NCI-H526 treated with DMSO at 0.1 percent for 48 hours (cell line): Measurements from ENCODE around the gene RASSF7.
"Not testable (repeated sequence)": the region's sequence is repeated elsewhere in the genome, so short reads cannot be mapped to it uniquely, and the experiment has no call there.

ENCODE experiments used
- DNase-seq: peaks from one replicate; lab custom pipeline; 2025; lab: John Stamatoyannopoulos, UW

Gene RASSF7, protein sequence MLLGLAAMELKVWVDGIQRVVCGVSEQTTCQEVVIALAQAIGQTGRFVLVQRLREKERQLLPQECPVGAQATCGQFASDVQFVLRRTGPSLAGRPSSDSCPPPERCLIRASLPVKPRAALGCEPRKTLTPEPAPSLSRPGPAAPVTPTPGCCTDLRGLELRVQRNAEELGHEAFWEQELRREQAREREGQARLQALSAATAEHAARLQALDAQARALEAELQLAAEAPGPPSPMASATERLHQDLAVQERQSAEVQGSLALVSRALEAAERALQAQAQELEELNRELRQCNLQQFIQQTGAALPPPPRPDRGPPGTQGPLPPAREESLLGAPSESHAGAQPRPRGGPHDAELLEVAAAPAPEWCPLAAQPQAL

DNA sequence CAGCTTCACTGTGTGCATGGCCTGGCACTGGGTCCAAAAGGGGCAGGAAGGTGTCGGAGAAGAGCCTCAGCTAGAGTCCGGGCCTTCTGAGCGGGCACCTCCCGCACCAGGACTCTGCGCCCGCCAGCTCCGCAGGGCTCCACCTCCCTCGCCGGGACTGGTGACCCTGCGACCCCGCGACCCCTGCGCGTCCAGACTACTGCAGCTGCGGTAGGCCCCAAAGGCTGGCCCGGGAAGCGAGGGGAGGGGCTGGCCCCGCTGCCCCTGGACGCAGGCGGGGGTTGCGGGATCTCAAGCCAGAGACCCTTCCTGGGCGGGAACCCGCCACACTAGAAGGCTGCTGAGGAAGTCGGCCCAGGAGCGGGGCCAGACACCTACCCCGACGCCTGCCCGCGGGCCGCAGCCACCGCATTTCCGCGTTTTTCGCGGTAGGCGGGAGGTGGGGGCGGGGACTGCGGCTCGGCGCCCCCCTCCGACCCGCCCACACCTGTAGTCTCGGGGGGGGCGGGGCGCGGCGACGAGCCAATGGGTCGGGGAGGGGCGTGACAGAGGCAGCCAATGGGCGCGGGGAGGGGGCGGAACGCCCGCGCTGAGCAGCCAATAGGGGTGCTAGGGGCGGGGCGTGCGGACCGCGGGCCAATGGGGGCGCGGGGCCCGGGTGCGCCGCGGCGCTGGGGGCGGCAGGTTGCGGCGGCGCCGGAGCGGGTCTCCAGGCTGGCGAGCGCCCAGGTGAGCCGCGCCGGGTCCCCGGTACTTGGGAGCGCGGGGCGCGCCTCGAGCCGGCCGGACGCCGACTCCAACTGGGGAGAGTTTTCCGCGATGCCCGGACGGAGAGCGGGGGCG is at the start of gene RASSF7, which contains the start of gene LMNTD2:
RASSF7 (plus strand) TSS at position 666 of the 843 bp plus-strand sequence. CDS start 799 bp downstream, outside the sequence.
LMNTD2 (minus strand) TSS at position 434 of the 843 bp plus-strand sequence; CDS start at position 412, 22 bp downstream.
- DNase-seq, result peak; percentile 89

DNA sequence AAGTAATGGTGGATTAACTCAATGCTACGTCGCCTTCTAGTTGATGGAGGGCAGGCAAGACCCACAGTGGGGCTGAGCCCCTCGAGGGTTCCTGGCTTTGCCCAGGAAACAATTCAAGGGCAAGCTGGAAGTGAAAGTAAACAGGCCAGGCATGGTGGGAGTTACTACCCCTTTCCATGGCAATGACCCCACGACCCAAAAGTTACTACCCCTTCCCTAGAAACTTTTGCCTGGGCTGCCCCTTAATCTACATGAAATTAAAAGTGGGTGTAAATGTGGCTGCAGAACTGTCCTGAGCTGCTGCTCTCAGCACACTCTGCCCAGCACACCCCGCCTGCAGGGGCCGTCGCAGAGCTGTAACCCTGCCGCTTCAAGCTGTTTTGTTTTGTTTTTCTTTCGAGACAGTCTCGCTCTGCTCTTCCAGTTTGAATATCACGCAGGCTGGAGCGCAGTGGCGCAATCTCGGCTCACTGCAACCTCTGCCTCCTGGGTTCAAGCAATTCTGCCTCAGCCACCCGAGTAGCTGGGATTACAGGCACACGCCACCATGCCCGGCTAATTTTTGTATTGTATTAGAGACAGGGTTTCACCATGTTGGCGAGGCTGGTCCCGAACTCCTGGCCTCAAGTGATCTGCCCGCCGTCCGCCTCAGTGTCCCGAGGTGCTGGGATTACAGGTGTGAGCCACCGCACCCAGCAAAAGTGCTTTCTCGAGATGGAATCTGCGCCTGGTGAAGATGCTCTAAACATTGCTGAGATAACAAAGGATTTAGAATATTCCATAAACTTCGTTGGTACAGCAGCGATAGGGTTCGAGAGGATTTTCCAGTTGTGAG is 47.8 kb upstream of the RASSF7 start:
- DNase-seq, result no peak

DNA sequence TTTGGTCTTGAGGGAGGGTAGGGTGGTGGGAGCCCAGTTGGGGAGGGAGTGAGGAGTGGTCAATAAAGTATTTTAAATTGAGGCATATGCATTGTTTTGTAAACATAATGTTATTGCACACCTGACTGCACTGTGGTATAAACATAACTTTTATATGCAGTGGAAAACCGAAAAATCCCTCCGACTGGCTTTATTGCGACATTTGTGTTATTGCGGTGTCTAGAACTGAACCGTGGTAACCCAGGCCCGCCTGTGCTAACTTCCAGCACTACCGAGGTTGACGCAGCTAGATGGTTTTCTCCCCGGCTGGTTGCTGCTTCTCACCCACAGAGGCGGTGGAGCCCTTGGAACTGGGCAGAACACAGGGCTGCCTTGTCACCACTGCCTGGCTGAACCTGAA is 46.2 kb upstream of the RASSF7 start:
- DNase-seq, result no peak

DNA sequence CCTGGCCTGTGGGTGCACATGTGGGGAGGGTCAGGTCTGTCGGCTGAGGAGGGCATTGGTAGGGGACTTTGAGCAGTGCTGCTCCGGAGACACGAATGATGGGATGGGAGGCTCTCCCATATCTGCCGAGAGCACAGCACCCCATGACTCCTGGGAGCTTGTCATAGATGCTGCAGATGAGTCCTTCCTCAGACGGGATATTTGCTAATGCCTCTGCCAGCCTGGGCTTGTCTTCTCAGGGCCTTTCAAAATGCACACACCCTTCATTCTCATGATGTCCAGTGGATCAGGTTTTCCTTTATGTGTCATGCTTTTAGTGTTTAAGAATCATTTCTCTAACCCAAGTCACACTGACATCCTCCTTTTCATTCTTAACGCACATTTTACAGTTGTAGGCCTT is 45.6 kb upstream of the RASSF7 start:
- DNase-seq, result no peak

DNA sequence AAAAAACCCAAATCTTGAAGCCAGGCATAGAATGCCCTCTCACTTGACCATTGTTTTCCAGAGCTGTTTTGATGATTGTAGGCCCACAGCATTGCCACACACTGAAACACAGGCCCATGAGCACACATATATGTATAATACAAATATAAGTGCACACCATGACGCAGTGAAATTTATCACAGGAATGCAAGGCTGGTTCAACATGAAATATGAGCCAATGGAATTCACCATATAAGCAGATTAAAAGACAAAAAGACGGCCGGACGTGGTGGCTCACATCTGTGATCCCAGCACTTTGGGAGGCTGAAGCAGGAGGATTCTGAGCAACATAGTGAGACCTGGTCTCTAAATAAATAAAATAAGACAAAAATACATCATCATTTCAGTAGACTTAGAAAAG is 44.4 kb upstream of the RASSF7 start:
- DNase-seq, result no peak

DNA sequence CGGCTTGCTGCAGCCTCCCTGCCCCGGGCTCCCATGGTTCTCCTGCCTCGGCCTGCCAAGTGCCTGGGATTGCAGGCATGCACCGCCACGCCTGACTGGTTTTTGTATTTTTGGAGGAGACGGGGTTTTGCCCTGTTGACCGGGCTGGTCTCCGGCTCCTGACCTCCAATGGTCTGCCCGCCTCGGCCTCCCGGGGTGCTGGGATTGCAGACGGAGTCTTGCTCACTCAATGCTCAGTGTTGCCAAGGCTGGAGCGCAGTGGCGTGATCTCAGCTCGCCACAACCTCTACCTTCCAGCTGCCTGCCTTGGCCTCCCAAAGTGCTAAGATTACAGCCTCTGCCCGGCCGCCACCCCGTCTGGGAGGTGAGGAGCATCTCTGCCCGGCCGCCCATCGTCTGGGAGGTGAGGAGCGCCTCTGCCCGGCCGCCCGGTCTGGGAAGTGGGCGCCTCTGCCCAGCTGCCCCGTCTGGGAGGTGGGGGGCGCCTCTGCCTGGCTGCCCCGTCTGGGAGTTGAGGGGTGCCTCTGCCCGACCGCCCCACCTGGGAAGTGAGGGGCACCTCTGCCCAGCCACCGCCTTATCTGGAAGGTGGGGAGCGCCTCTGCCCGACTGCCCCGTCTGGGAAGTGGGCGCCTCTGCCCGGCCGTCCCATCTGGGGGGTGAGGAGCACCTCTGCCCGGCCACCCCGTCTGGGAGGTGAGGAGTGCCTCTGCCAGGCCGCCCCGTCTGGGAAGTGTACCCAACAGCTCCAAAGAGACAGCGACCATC is 43.7 kb upstream of the RASSF7 start:
- not testable (repeated sequence) for DNase-seq

DNA sequence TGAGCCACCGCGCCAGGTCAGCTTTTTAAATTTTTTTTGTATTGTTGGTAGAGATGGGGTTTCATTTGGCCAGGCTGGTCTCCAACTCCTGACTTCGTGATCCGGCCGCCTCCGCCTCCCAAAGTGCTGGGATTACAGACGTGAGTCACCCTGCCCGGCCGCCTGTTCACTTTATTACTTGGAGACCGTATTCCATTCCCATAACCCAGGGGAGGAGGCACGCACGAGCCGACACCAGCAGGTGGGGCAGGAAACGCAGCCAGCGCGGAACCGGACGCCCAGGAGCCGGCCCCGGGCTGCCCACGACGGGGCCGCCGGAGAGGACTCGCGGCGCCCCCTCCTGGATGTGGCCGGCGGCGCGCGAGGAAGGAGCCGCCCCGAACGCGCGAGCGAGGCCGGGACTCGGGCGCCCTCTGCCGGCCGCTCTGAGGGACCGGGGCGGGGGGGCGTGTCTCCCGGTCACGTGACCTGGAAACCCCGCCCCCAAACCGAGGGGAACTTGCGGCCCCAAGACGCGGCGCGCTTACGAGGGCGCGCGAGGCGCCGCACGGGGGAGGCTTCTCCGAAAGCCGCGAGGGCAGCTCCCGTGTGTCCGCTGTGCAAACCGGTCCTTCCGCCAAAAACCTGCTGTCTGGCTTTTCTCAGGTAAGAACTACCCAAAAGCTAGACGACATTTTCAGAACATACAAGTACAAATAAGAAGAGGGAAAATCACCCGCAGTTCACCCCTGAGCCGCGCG is 42.1 kb upstream of the RASSF7 start:
- DNase-seq, result peak; percentile 80

DNA sequence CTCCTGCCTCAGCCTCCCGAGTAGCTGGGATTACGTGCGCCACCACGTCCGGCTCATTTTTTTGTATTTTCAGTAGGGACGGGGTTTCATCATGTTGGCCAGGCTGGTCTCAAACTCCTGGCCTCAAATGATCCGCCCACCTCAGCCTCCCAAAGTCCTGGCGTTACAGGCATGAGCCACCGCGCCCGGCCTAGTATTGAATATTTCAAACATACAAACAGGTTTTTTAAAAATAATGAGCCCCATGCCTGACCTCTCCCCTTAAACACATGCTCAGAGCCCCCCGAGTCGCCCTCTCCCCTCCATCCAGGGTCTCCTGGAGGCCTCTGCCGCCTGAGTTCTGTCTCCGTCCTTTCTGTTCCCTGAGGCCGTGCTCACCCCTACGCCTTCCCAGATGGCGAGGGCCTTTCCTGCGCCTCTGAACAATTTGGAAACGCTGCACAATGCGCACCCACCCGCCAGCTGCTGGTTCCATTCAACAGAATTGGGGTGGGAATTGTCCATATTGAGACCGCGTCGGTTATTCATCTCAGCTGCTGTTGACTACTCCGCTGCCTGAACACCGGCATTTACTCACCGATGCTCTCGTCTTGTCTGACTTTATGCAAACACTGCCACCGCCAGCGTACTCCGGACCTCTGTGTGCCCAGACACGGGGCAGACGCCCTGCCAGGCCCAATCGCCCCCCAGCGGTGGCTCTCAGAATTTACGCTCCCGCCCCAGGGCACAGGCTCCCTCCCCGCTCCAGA is 40.2 kb upstream of the RASSF7 start:
- no peak for DNase-seq

DNA sequence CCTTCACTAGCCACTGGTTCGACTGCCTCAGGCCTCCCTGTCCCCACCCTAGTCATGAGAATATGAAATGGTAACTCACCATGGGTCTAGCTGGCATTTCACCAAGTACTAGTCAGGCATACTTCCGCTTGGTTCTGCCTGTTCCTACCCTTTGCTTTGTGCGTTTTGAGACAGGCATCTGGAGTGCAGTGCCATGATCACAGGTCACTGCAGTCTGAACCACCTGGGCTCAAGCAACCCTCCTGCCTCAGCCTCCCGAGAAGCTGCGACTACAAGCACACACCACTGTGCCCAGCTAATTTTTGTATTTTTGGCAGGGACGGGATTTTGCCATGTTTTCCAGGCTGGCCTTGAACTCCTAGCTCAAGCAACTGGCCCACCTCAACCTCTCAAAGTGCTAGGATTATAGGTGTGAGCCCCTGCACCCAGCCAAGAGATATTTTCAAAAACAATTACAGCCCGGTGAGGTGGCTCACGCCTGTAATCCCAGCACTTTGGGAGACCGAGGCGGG is 39.5 kb upstream of the RASSF7 start:
- DNase-seq, result no peak

DNA sequence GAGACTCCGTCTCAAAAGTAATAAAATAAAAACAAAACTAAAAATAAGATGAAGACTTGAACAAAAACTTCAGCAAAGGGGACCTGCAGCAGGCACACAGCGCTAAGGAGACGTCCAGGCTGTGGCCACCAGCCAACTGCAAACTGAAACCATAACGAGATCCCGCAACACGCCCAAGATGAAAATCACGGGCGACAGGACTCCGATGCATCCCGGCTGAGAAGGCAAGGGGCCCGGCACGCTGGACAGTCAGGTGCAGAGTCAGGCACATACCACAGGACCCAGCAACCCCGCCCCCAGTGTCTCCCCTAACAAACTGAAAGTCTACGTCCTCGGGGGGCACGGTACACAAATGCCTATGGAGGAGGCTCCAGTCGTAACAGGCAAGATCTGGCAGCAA is 34.6 kb upstream of the RASSF7 start:
- no peak for DNase-seq

DNA sequence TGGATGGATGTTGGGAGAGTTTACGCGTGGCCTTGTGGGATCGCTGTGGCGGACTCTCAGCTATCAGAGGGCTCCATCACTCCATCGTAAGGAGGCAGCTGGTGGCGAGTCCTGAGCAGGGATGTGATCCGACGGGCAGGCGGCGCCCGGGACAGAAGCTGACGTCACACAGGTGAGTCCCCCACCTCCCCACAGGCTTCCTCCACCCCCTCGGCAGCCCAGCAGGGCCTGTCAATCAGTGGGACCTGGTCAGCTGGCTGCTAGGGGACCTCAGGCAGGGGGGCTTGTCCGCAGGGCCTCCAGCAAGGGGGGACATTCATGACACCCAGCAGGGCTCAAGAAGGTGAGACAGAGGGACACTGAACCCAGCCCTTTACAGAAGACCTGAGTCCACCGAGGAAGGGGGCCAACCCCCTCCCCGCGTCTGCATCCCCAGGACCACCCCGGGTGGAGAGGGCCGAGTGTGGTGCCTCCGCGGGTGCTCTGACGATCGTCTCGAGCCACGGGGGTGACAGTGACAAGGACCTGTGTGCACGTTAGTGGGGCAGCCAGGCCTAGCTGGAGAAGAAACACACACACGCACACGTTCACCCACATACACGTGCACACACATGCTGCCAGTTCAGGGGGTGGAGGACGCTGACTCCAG is 32.5 kb upstream of the RASSF7 start:
- DNase-seq, result no peak

DNA sequence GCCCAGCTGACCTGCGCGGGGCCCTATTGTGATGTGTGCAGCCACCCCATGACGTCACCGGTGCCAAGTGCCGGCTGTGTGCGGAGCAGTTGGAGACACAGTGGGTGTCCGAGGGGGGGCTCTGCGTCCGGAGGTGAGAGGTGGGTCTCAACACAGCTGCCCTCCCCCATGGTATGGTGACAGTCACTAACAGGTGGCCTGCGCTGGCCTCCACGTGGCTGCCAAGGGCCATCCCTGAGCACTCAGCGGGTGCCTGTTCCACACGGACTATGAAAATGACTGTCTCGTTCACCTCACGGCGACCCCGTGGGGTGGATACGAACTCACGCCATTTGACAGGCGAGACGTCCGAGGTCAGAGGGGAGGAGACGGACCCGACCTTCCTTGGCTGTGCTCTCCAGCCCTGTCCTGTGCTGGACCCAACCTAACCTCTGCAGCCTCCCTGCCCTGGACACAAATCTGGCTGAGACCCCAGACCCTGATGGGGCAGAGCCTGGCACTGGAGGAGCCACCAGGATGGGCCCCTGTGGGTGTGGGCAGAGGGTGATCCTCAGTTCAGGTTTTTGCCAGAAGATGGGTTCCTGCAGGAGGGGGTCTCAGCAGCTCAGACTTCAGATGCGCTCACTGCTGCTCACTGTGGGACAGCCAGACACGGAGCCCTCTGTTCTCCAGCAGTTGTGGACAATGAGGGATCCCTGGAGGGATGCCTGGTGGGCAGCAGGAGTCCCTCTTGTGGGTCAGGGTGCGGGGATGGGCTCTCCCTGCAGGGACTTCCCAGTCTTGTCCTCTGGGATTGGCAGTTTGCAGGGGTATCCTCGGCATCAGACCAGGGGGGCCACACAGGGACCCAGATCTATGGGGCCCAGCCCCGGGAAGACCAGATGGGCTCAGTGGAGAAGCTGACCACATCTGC is 31.7 kb upstream of the RASSF7 start:
- no peak for DNase-seq

DNA sequence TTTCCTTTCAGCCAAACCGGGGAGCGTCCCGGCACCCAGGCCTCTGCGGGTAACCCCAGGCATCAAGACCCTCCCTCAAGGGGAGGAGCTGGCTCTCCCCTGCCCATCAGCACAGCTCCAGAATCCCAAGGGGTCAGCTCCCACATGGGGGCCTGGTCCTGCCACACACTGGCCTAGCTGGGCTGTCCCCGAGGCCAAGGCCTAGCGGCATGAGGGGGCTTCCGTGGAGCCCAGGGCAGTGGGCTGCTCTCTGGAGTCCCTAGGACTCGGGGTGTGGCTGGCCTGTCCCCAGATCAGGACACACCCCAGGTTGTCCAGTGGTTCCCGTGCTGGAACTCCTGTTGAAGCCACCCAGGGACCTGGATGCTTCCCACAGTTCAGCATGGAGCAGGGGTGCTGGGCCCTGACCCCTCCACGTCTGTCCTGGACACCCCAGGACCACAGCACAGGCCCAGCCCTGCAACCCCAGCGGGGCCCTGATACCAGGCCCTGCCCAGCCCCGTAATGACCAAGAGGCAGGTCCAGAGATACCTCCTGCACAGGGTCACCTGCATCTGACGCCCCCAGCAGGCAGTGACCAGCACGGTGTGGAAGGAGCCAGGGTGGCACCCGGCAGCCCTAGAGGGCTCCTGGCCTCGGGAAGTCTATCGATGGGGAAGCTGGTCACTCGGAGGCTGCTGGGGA is 30.9 kb upstream of the RASSF7 start:
- no peak for DNase-seq

DNA sequence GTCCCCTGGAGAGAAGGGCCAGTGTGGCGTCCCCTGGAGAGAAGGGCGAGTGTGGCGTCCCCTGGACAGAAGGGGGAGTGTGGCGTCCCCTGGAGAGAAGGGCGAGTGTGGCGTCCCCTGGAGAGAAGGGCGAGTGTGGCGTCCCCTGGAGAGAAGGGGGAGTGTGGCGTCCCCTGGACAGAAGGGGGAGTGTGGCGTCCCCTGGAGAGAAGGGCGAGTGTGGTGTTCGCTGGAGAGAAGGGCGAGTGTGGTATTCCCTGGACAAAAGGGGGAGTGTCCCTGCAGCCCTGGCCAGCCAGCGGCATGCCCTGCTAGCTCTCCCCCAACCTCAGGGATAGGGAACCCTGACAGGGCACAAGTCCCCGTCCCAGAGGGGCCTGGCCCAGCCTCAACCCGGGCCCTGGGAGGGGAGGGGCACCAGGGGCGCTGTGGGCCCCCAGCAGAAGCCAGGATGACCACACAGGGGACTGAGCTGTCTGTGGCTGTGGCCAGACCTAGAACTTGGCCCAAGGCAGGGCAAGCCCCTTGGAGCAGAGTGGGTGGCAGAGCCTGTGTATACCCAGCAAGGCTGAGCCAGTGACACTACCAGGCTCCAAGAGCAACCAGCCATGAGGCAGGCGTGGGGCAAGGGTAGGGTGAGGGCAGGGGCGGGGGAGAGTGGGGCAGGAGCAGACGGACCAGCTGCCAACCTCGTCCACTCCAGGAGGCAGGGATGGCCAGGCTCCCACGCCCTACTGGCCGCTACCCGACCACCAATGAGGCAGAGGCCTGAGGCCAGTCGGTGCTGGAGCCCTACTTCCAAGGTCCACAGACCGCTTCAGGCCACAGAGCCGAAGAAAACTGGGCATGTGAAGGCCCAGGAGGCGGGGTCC is 29.6 kb upstream of the RASSF7 start:
- DNase-seq, result no peak

DNA sequence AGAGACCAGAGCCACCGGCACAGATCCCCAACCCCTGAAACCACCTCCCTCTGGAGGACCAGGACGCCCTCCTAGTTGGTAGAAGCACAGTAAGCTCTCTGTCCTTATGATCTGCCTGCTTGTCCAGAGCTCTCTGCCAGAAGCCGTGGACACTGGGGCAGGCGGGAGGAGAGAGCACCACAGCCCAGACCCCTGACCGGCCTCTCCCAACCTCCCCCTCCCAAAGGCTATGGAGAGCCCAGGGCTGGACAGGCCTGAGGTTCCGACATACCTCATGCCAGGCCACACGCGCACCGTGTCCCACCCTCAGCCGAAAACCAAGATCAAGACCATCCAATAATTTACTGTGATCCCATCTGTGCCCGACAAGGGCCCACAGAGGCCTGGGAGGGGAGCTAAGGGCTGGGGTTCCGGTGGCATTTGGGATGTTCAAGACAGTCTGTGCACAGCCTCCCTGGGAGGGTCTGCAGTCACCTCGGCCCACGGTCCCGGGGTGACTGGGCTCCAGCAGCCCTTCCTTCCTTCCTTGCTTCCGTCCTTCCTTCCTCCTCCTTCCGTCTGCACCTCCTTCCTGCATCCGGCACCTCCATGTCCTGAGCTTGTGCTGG is 28.7 kb upstream of the RASSF7 start:
- no peak for DNase-seq

DNA sequence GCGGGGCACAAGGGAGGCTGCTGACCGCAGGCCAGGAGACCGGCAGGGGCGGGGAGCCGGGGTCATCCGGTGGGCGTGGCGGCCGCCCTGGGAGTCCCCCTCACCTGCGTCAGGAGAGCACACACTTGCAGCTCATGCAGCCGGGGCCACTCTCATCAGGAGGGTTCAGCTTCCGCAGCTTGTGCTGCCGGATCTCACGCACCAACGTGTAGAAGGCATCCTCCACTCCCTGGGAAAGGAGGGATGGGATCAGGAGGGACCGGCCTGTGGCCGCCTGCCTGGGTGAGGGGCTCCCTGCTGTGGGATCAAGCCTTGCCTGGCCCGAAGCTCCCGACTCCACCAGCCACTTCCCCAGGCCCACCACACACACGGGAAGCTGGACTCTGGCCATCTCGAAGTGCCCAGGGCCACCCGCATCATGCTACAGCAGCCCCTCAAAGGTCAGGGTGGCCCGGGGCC is 28.2 kb upstream of the RASSF7 start:
- no peak for DNase-seq
